Gastrocnemius medialis (tissue), 4 donors: ENCODE measurements around the gene SEPTIN11.

Experiments
- CTCF ChIP-seq, 5 experiments: fragments of 450-650 bp in 3 of 5; fragments of 200-600 bp in 2 of 5; sonication (generic) in 2 of 5; IDR thresholded peaks in 4 of 5; conservative IDR thresholded peaks in 1 of 5; 1 replicate in 4 of 5; 2 replicates in 1 of 5; pipeline ENCODE4 v1.5.1; 2016 to 2019; ENCODE audit warnings: antibody characterized with exemption in 5 of 5, mild to moderate bottlenecking in 3 of 5, moderate library complexity in 3 of 5
- POLR2A ChIP-seq, 2 donors: fragments of 450-650 bp; IDR thresholded peaks; one replicate each; pipeline ENCODE4 v1.6.1; 2017; ENCODE audit warnings: antibody characterized with exemption in 2 of 2, mild to moderate bottlenecking in 2 of 2, moderate library complexity in 2 of 2

GRCh38 chr4:76987685-76988084, 38.1 kb downstream of the SEPTIN11 start:
- no peak for TF ChIP-seq CTCF (IDR thresholded peaks at IDR 0.05 in 4 of 5, conservative IDR thresholded peaks at IDR 0.05 in 1 of 5)
- no peak for TF ChIP-seq POLR2A (IDR thresholded peaks at IDR 0.05)
